PFSK-1 (cell line): ENCODE measurements around the gene CRHR2.

ENCODE experiments used
- FOXP2 ChIP-seq: optimal IDR thresholded peaks from 2 replicates; pipeline ENCODE3; 2011; ENCODE audit warnings: borderline replicate concordance, control low read depth, inconsistent platforms; ENCODE audit not compliant: insufficient read depth; ENCODE audit errors: extremely low read length, extremely low read depth
- POLR2AphosphoS5 ChIP-seq: IDR thresholded peaks from 2 replicates; pipeline ENCODE4 v1.6.1; 2012; ENCODE audit warnings: low read depth, mild to moderate bottlenecking, control low read depth, low read length, moderate library complexity
- SIN3A ChIP-seq: IDR thresholded peaks from 2 replicates; pipeline ENCODE4 v1.6.1; 2012; ENCODE audit warnings: mild to moderate bottlenecking, low read length, moderate library complexity, borderline replicate concordance; ENCODE audit not compliant: insufficient read depth
- TAF1 ChIP-seq: IDR thresholded peaks from 2 replicates; pipeline ENCODE4 v1.6.1; 2012; ENCODE audit warnings: low read length, control low read depth, borderline replicate concordance; ENCODE audit not compliant: insufficient read depth
- TF ChIP-seq, protein P1 (sequence below), 2 experiments: IDR thresholded peaks; 2 replicates each; pipeline versions ENCODE4 v1.6.1 to v1.8.0; 2011 to 2012; ENCODE audit warnings: low read depth in 2 of 2, low read length in 2 of 2, control low read depth in 1 of 2, inconsistent platforms in 1 of 2, mild to moderate bottlenecking in 1 of 2, moderate library complexity in 1 of 2; ENCODE audit not compliant: insufficient read depth in 1 of 2

CRHR2 gene

DNA sequence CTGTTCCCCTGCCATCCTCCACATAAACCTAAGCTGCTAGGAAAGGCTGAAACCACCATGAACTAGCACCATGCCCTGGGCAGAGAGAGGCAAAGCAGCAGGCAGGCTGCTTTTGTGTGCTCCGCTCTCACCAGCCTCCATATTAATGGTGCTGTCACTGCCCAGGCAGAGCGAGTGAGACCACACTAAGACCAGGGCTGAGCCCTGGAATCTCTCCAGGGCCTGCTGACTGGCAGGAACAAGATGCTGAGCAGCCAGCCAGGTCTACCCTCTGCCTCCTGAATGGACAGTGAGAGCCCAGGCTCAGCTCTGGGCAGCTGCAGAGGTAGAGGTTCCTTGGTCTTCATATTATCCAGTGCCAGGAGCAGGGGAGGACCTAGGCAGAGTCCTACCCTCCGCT lies 1.6 kb upstream of the CRHR2 start:
- TF ChIP-seq, protein P1, sequence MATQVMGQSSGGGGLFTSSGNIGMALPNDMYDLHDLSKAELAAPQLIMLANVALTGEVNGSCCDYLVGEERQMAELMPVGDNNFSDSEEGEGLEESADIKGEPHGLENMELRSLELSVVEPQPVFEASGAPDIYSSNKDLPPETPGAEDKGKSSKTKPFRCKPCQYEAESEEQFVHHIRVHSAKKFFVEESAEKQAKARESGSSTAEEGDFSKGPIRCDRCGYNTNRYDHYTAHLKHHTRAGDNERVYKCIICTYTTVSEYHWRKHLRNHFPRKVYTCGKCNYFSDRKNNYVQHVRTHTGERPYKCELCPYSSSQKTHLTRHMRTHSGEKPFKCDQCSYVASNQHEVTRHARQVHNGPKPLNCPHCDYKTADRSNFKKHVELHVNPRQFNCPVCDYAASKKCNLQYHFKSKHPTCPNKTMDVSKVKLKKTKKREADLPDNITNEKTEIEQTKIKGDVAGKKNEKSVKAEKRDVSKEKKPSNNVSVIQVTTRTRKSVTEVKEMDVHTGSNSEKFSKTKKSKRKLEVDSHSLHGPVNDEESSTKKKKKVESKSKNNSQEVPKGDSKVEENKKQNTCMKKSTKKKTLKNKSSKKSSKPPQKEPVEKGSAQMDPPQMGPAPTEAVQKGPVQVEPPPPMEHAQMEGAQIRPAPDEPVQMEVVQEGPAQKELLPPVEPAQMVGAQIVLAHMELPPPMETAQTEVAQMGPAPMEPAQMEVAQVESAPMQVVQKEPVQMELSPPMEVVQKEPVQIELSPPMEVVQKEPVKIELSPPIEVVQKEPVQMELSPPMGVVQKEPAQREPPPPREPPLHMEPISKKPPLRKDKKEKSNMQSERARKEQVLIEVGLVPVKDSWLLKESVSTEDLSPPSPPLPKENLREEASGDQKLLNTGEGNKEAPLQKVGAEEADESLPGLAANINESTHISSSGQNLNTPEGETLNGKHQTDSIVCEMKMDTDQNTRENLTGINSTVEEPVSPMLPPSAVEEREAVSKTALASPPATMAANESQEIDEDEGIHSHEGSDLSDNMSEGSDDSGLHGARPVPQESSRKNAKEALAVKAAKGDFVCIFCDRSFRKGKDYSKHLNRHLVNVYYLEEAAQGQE (IDR thresholded peaks at IDR 0.05; ENCODE audit: insufficient read depth in 1 of 2, low read depth in 2 of 2, low read length in 2 of 2), result no peak
- TF ChIP-seq TAF1, result no peak
- TF ChIP-seq POLR2AphosphoS5, result no peak
- no peak for TF ChIP-seq SIN3A

DNA sequence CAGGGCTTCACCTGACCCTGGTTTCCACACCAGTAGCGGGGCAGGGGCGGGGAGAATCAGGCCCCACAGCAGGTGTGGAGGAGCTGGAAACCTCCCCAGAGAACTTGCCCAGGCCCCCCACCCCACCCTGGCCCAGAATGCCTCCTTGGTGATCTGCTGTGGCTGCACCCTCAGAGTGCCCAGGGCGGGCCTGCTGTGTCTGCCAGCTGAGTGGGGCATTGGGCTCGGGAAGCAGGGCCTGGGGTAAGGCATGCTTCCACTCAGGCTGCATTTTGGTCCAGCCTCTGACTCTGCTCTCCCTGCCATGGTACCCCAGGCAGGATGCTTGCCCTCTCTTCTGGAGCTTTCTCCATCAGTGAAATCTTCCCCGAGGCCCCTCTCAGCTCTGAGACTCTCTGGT lies 1.1 kb upstream of the CRHR2 start:
- TF ChIP-seq SIN3A, result no peak
- TF ChIP-seq TAF1, result no peak
- no peak for TF ChIP-seq FOXP2
- TF ChIP-seq, protein P1 (IDR thresholded peaks at IDR 0.05; ENCODE audit: insufficient read depth in 1 of 2, low read depth in 2 of 2, low read length in 2 of 2), result no peak
- no peak for TF ChIP-seq POLR2AphosphoS5

DNA sequence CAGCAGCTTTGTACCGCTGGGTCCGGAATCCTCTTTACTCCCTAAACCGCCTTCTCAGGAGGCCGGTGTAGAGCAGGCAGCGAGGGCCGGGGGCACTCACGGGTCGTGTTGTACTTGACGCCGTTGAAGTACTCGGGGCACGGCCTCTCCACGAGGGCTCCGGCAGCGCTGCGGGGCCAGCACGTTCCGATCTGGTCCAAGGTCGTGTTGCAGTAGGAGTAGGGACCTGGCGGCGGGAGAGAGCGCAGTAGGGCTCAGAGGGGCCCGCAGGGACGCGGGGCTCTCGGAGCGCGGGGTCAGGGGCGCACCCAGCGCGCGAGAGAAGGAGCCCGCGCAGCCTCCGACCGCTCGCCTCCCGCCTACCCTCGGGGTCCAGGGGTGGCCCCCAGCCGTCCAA lies 443 bp downstream of the CRHR2 start:
- TF ChIP-seq, protein P1 (IDR thresholded peaks at IDR 0.05; ENCODE audit: insufficient read depth in 1 of 2, low read depth in 2 of 2, low read length in 2 of 2), result no peak
- TF ChIP-seq SIN3A (no peak), TAF1 (no peak), POLR2AphosphoS5 (no peak), FOXP2 (no peak)

DNA sequence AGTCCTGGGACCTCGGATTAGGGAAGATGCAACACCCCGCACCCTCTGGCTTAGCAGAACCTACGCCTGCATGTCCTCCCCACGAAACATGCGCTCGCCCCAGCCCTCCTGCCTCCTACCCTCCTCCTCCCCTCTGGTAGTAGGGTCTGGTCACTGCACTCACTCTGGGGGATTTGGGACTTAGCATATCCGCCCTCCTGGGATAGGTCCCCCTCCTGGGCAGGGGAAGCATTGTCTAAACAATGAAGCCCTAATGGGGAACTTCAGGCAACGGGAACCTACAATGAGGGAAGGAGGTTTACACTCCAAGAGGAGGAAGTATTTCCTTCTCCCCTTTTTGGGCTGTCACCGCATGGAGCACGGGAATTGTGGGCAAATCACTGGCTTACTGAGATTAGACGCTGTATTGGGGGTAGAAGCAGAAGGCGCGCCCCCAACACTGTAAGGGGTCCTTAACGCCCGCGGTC lies 892 bp downstream of the CRHR2 start:
- TF ChIP-seq SIN3A, result no peak
- no peak for TF ChIP-seq TAF1
- TF ChIP-seq FOXP2, result no peak
- TF ChIP-seq, protein P1 (IDR thresholded peaks at IDR 0.05; ENCODE audit: insufficient read depth in 1 of 2, low read depth in 2 of 2, low read length in 2 of 2), result no peak
- TF ChIP-seq POLR2AphosphoS5, result no peak

DNA sequence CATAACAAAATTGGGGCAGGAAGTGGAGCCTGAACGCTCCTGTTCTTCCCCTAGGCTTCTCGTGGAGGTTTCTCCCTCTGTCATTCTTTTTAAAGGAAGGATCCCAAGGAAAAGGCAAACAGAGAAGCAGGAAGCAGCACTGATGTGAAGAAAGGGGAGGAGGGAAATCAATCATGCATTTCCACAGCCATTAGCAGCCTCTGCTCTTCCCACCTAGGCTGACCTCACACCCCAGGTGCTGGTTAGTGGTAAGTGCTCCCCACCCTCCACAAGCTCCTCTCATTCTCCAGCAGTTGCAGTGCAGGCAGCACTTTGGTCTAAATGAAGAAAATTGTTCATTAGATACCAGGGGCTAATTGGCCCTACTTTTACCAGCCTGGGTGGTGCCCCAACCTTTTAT lies 2.6 kb downstream of the CRHR2 start:
- no peak for TF ChIP-seq POLR2AphosphoS5
- TF ChIP-seq FOXP2, result no peak
- no peak for TF ChIP-seq TAF1
- TF ChIP-seq, protein P1 (IDR thresholded peaks at IDR 0.05; ENCODE audit: insufficient read depth in 1 of 2, low read depth in 2 of 2, low read length in 2 of 2), result no peak
- no peak for TF ChIP-seq SIN3A
